ENCODE results near the gene ZNF91. TPM values are rescaled to one million over a fixed set of nuclear protein-coding genes. Genes with fewer than 3 reads are reported as not detected.

Gene ZNF91
- total RNA-seq, 1 donor from 2014 or later, result 52.4 TPM

GRCh38 chr19:23311551-23311950 lies 83.7 kb downstream of the ZNF91 start:
- DNase-seq (ENCODE audit: low read depth), result no peak
- Mint-ChIP-seq H3K4me1 (ENCODE audit: low read depth, unreplicated experiment) (no peaks in the 10 kb centered on the region), H3K9me3 (ENCODE audit: unreplicated experiment) (peaks cover 5% of the 10 kb centered on the region), H3K36me3 (ENCODE audit: low read depth, unreplicated experiment) (no peaks in the 10 kb centered on the region), H3K27ac (ENCODE audit: unreplicated experiment) (no peak overlapping the region), H3K27me3 (ENCODE audit: low read depth, unreplicated experiment) (no peaks in the 10 kb centered on the region), H3K4me3 (ENCODE audit: unreplicated experiment) (no peak overlapping the region)
- H3K36me3 ChIP-seq (ENCODE audit: insufficient read depth, low read length), result no peaks in the 10 kb centered on the region
- no peak for FAIRE-seq
- no peak for TF ChIP-seq CTCF (IDR thresholded peaks at IDR 0.05; ENCODE audit: insufficient read depth, low read depth, low read length)
- no peak for TF ChIP-seq EZH2 (IDR thresholded peaks at IDR 0.05; ENCODE audit: insufficient read depth, low read length)
- no peak overlapping the region for H3K4me3 ChIP-seq (ENCODE audit: insufficient read depth, low read depth, low read length)
- H3K4me2 ChIP-seq (ENCODE audit: low read length), result no peak overlapping the region
- H3K9ac ChIP-seq (ENCODE audit: low read length), result no peak overlapping the region
- H4K20me1 ChIP-seq (ENCODE audit: insufficient read depth, low read length), result no peaks in the 10 kb centered on the region
- H3K27ac ChIP-seq (ENCODE audit: low read depth, low read length), result no peak overlapping the region
- H3K9me3 ChIP-seq (ENCODE audit: insufficient read depth, low read depth, low read length), result peaks cover 12% of the 10 kb centered on the region
- H3K4me1 ChIP-seq (ENCODE audit: insufficient read depth, low read length), result no peaks in the 10 kb centered on the region
- no peak overlapping the region for H2AFZ ChIP-seq (ENCODE audit: low read depth, low read length)
- no peaks in the 10 kb centered on the region for H3K27me3 ChIP-seq (ENCODE audit: insufficient read depth, low read length)
- no peaks in the 10 kb centered on the region for H3K79me2 ChIP-seq (ENCODE audit: insufficient read depth, low read length)

GRCh38 chr19:23310729-23311211 lies 84.5 kb downstream of the ZNF91 start:
- Histone ChIP-seq H2AFZ (ENCODE audit: low read depth, low read length) (no peak overlapping the region), H3K4me2 (ENCODE audit: low read length) (no peak overlapping the region), H3K4me1 (ENCODE audit: insufficient read depth, low read length) (no peaks in the 10 kb centered on the region), H3K9me3 (ENCODE audit: insufficient read depth, low read depth, low read length) (peaks cover 6% of the 10 kb centered on the region), H3K27me3 (ENCODE audit: insufficient read depth, low read length) (no peaks in the 10 kb centered on the region), H3K36me3 (ENCODE audit: insufficient read depth, low read length) (no peaks in the 10 kb centered on the region), H3K79me2 (ENCODE audit: insufficient read depth, low read length) (no peaks in the 10 kb centered on the region), H3K9ac (ENCODE audit: low read length) (no peak overlapping the region), H4K20me1 (ENCODE audit: insufficient read depth, low read length) (no peaks in the 10 kb centered on the region), H3K27ac (ENCODE audit: low read depth, low read length) (no peak overlapping the region), H3K4me3 (ENCODE audit: insufficient read depth, low read depth, low read length) (no peak overlapping the region)
- FAIRE-seq, result no peak
- DNase-seq (ENCODE audit: low read depth), result no peak
- H3K4me1 Mint-ChIP-seq (ENCODE audit: low read depth, unreplicated experiment), result no peaks in the 10 kb centered on the region
- H3K4me3 Mint-ChIP-seq (ENCODE audit: unreplicated experiment), result no peak overlapping the region
- H3K36me3 Mint-ChIP-seq (ENCODE audit: low read depth, unreplicated experiment), result no peaks in the 10 kb centered on the region
- peak overlapping the region; percentile 9 for H3K27ac Mint-ChIP-seq (ENCODE audit: unreplicated experiment)
- H3K9me3 Mint-ChIP-seq (ENCODE audit: unreplicated experiment), result peaks cover 3% of the 10 kb centered on the region
- TF ChIP-seq CTCF (IDR thresholded peaks at IDR 0.05; ENCODE audit: insufficient read depth, low read depth, low read length), result no peak
- no peak for TF ChIP-seq EZH2 (IDR thresholded peaks at IDR 0.05; ENCODE audit: insufficient read depth, low read length)
- H3K27me3 Mint-ChIP-seq (ENCODE audit: low read depth, unreplicated experiment), result no peaks in the 10 kb centered on the region

- H4K20me1 ChIP-seq (ENCODE audit: insufficient read depth, low read length), result no peaks in the 10 kb centered on the region
- no peak overlapping the region for H3K4me3 ChIP-seq (ENCODE audit: insufficient read depth, low read depth, low read length)
- no peaks in the 10 kb centered on the region for H3K27me3 ChIP-seq (ENCODE audit: insufficient read depth, low read length)
- DNase-seq (ENCODE audit: low read depth) (no peak), FAIRE-seq (no peak)
- no peak overlapping the region for H3K27ac ChIP-seq (ENCODE audit: low read depth, low read length)
- peaks cover 5% of the 10 kb centered on the region for H3K9me3 ChIP-seq (ENCODE audit: insufficient read depth, low read depth, low read length)
- no peak overlapping the region for H3K27ac Mint-ChIP-seq (ENCODE audit: unreplicated experiment)
- H3K4me1 ChIP-seq (ENCODE audit: insufficient read depth, low read length), result no peaks in the 10 kb centered on the region
- H3K36me3 Mint-ChIP-seq (ENCODE audit: low read depth, unreplicated experiment), result no peaks in the 10 kb centered on the region
- H2AFZ ChIP-seq (ENCODE audit: low read depth, low read length), result no peak overlapping the region
- no peaks in the 10 kb centered on the region for H3K4me1 Mint-ChIP-seq (ENCODE audit: low read depth, unreplicated experiment)
- H3K4me3 Mint-ChIP-seq (ENCODE audit: unreplicated experiment), result no peak overlapping the region
- no peak overlapping the region for H3K4me2 ChIP-seq (ENCODE audit: low read length)
- peaks cover 4% of the 10 kb centered on the region for H3K9me3 Mint-ChIP-seq (ENCODE audit: unreplicated experiment)
- H3K27me3 Mint-ChIP-seq (ENCODE audit: low read depth, unreplicated experiment), result no peaks in the 10 kb centered on the region
- no peak overlapping the region for H3K9ac ChIP-seq (ENCODE audit: low read length)
- no peaks in the 10 kb centered on the region for H3K79me2 ChIP-seq (ENCODE audit: insufficient read depth, low read length)
- H3K36me3 ChIP-seq (ENCODE audit: insufficient read depth, low read length), result no peaks in the 10 kb centered on the region
- TF ChIP-seq EZH2 (IDR thresholded peaks at IDR 0.05; ENCODE audit: insufficient read depth, low read length) (no peak), CTCF (IDR thresholded peaks at IDR 0.05; ENCODE audit: insufficient read depth, low read depth, low read length) (no peak)
Measured at GRCh38 chr19:23309926-23310325, 85.3 kb downstream of the ZNF91 start.
